Thoracic aorta (tissue), 2 donors: ENCODE measurements around the gene OIT3. TPM values are rescaled to one million over a fixed set of nuclear protein-coding genes. Genes with fewer than 3 reads are reported as not detected.

ENCODE experiments used
- ATAC-seq: fragments of 150-250 bp; one replicate; pipeline ENCODE4 v1.8.0; 2017; ENCODE audit warnings: low read depth; ENCODE audit not compliant: insufficient number of reproducible peaks, low FRiP score
- DNase-seq: peaks from one replicate; pipeline ENCODE4 v3.0.0-alpha.2; 2020; ENCODE audit warnings: low spot score
- H3K27ac ChIP-seq, 2 donors: fragments of 200-600 bp; sonication (generic); 1 replicate in 1 of 2; 2 replicates in 1 of 2; pipeline ENCODE4 v1.5.1; 2016; ENCODE audit warnings: mild to moderate bottlenecking in 2 of 2, moderate library complexity in 2 of 2
- H3K27me3 ChIP-seq: fragments of 200-600 bp; sonication (generic); replicated peaks from 2 replicates; pipeline ENCODE4 v1.6.0; 2016; ENCODE audit warnings: mild to moderate bottlenecking; ENCODE audit not compliant: insufficient read depth
- H3K36me3 ChIP-seq: fragments of 200-600 bp; sonication (generic); one replicate; pipeline ENCODE4 v1.5.1; 2016
- H3K4me1 ChIP-seq, 2 donors: fragments of 200-600 bp; sonication (generic); 1 replicate in 1 of 2; 2 replicates in 1 of 2; pipeline versions ENCODE4 v1.5.1 to v1.6.0; 2016; ENCODE audit warnings: low read depth in 2 of 2, mild to moderate bottlenecking in 1 of 2; ENCODE audit not compliant: control insufficient read depth in 1 of 2
- H3K4me3 ChIP-seq: fragments of 200-600 bp; sonication (generic); 2 replicates; pipeline ENCODE4 v1.5.1; 2016; ENCODE audit warnings: mild to moderate bottlenecking
- H3K9me3 ChIP-seq: fragments of 200-600 bp; sonication (generic); 2 replicates; pipeline ENCODE4 v1.5.1; 2016
- total RNA-seq, 2 donors: library from RNA; depleted of rRNA; stranded (reverse); fragments of >200 nt; gene quantifications; one replicate each; pipeline versions ENCODE4 v1.1.0 to v1.2.3, GENCODE V29; 2016
- TF ChIP-seq, protein P1 (sequence below): fragments of 200-600 bp; sonication (generic); IDR thresholded peaks from one replicate; pipeline ENCODE4 v1.5.1; 2019; ENCODE audit warnings: antibody characterized with exemption

Gene OIT3
- total RNA-seq, 2 donors from 2014 or later = not detected

DNA sequence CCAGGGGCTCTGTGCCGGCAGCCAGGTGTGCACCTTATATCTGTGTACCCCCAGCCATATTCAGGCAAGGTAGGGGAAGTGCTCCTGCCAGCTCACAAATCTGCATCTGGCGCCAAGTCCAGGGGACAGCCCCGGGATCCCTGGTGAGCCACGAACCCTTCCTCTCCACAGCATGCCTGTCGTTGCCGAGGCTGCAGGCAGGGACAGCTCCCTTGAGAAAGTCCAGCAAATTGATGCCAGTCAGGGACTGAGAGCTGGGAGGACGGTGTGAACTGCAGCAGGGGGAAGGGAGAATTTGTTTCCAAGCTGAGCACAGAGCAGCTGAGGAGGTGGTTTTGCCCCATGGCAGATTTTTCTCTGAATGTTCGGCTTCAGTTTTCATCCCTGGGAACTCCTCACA is 60.1 kb downstream of the OIT3 start:
- DNase-seq (no peak), ATAC-seq (no peak)
- TF ChIP-seq, protein P1, sequence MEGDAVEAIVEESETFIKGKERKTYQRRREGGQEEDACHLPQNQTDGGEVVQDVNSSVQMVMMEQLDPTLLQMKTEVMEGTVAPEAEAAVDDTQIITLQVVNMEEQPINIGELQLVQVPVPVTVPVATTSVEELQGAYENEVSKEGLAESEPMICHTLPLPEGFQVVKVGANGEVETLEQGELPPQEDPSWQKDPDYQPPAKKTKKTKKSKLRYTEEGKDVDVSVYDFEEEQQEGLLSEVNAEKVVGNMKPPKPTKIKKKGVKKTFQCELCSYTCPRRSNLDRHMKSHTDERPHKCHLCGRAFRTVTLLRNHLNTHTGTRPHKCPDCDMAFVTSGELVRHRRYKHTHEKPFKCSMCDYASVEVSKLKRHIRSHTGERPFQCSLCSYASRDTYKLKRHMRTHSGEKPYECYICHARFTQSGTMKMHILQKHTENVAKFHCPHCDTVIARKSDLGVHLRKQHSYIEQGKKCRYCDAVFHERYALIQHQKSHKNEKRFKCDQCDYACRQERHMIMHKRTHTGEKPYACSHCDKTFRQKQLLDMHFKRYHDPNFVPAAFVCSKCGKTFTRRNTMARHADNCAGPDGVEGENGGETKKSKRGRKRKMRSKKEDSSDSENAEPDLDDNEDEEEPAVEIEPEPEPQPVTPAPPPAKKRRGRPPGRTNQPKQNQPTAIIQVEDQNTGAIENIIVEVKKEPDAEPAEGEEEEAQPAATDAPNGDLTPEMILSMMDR = no peak
- no peaks in the 10 kb centered on the region for H3K4me1 ChIP-seq
- no peaks in the 10 kb centered on the region for H3K36me3 ChIP-seq
- no peaks in the 10 kb centered on the region for H3K27me3 ChIP-seq
- no peaks in the 10 kb centered on the region for H3K9me3 ChIP-seq
- H3K4me3 ChIP-seq = no peak overlapping the region
- no peak overlapping the region for H3K27ac ChIP-seq

- ATAC-seq (no peak), DNase-seq (no peak)
- H3K27ac ChIP-seq = no peak overlapping the region
- no peaks in the 10 kb centered on the region for H3K36me3 ChIP-seq
- no peak overlapping the region for H3K4me3 ChIP-seq
- no peaks in the 10 kb centered on the region for H3K27me3 ChIP-seq
- H3K4me1 ChIP-seq = no peaks in the 10 kb centered on the region
- TF ChIP-seq, protein P1 = no peak
- no peaks in the 10 kb centered on the region for H3K9me3 ChIP-seq
These were observed 60.7 kb downstream of the OIT3 start for GRCh38 chr10:72954230-72954595.

GRCh38 chr10:72954596-72955554 is 61.3 kb downstream of the OIT3 start, which contains the start of gene PLA2G12B:
PLA2G12B (minus strand) TSS chr10:72954806; CDS start chr10:72954685, 121 bp downstream.
- no peaks in the 10 kb centered on the region for H3K36me3 ChIP-seq
- TF ChIP-seq, protein P1 = no peak
- DNase-seq = no peak
- ATAC-seq = no peak
- no peaks in the 10 kb centered on the region for H3K27me3 ChIP-seq
- H3K4me1 ChIP-seq = no peaks in the 10 kb centered on the region
- no peak within 1 kb of the TSS for H3K4me3 ChIP-seq
- H3K9me3 ChIP-seq = no peaks in the 10 kb centered on the region
- no peak within 1 kb of the TSS for H3K27ac ChIP-seq

DNA sequence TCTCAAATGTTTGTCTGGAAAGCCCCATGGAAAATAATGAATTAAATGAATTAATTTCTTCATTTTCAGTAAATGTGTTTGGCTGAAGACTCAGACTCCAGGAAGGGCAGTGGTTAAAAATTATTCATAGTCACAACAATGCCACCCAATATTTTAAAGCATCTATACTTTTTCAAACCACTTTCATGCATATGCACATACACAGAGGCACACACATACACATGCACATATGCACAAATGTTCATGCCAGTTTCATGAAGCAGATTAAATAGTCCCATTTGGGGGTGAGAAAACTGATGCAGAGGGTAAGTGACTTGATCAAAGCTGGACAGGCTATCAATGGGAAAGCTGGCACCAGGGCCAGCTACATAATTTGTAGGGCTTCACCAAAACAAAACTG is 62.5 kb downstream of the OIT3 start:
- H3K36me3 ChIP-seq = no peaks in the 10 kb centered on the region
- no peak overlapping the region for H3K27ac ChIP-seq
- H3K9me3 ChIP-seq = no peaks in the 10 kb centered on the region
- H3K27me3 ChIP-seq = no peaks in the 10 kb centered on the region
- TF ChIP-seq, protein P1 = no peak
- ATAC-seq (no peak), DNase-seq (no peak)
- H3K4me3 ChIP-seq = no peak overlapping the region
- H3K4me1 ChIP-seq = no peaks in the 10 kb centered on the region

GRCh38 chr10:72976886-72977285 is 83.3 kb downstream of the OIT3 start:
- Histone ChIP-seq H3K4me1 (no peaks in the 10 kb centered on the region), H3K9me3 (peaks cover 38% of the 10 kb centered on the region), H3K27ac (no peak overlapping the region), H3K4me3 (no peak overlapping the region), H3K36me3 (no peaks in the 10 kb centered on the region), H3K27me3 (no peaks in the 10 kb centered on the region)
- ATAC-seq = no peak
- no peak for DNase-seq
- TF ChIP-seq, protein P1 = no peak
